GM15510 (cell line): Measurements from ENCODE around the gene CLEC1A.

Source experiments
- POLR2A ChIP-seq: IDR thresholded peaks from 3 replicates; pipeline ENCODE4 v1.6.1; 2011; ENCODE audit warnings: borderline replicate concordance; ENCODE audit not compliant: insufficient read length; ENCODE audit errors: extremely low read depth

CLEC1A gene

DNA sequence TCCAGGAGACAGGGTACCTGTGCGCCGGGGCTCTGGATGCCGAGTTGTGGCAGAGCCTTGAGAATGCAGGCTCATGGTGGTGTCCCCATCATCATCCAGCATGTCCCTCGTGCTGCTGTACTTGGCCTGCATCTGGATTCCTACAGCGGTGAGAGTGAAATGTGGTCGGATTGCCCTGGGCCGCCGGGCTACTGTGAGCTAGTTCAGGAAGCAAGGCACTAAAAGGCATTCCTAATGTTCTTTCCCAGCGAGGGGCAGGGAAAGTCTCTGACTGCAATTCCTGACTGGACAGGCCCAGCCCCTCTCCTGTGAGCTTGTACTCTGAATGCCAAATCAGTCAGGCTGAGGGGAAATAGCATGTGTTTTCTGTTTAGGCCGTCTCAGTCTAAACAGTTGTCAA is at the start of gene CLEC1A:
CLEC1A (minus strand) TSS at position 195 of the 400 bp plus-strand sequence; CDS start at position 132, 63 bp downstream.
- TF ChIP-seq POLR2A: no peak

GRCh38 chr12:10147714-10148403 is 49.1 kb upstream of the CLEC1A start:
- no peak for TF ChIP-seq POLR2A

GRCh38 chr12:10142976-10143589 is 44.3 kb upstream of the CLEC1A start:
- TF ChIP-seq POLR2A: no peak

GRCh38 chr12:10140001-10140400 is 41.2 kb upstream of the CLEC1A start:
- no peak for TF ChIP-seq POLR2A

- TF ChIP-seq POLR2A: no peak
Measured at GRCh38 chr12:10136637-10137205, 37.9 kb upstream of the CLEC1A start.

DNA sequence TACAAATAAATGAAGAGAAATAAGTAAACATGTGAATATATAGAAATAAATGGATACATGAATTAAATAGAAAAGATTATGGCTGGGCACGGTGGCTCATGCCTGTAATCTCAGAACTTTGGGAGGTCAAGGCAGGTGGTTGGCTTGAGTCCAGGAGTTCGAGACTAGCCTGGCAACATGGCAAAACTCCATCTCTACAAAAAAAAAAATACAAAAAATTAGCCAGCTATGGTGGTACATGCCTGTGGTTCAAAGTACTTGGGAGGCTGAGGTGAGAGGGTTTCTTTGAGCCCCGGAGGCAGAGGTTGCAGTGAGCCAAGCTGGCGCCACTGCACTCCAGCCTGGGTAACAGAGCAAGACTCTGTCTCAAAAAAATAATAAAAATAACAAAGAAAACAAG is 36.3 kb upstream of the CLEC1A start:
- TF ChIP-seq POLR2A: no peak

GRCh38 chr12:10132850-10133370 is 34.1 kb upstream of the CLEC1A start:
- no peak for TF ChIP-seq POLR2A

DNA sequence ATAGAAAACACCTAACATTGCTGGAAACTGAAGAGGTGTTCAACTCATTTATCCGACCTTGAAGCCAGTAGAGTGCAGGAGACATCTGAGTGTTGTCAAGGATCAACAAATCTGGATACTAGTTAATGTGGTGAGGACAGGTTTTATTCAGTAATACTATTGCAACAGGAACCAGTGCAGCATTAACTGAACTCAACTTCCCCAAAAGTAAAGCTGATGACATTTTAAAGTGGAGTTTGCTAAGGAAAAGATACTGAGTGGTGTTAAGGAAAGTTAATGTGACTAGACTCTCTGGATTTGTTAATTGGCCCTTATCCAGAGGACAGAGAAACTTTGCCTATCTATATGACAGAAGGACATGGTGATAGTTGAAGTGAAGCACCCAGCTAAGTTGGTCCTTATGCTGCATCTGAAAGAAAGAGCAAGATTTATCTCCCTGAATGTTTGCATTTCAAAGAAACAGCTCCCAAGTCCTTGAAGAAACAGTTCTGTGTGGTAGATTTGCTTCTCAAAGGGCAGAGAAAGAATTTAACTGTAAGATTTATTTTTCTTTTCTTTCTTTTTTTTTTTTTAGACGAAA is 32.4 kb upstream of the CLEC1A start:
- TF ChIP-seq POLR2A: no peak

GRCh38 chr12:10130042-10130441 is 31.3 kb upstream of the CLEC1A start, which contains the start of gene CLEC7A:
Gene CLEC7A (minus strand): TSS chr12:10130199. CDS start chr12:10130082, 117 bp downstream.
- no peak for TF ChIP-seq POLR2A

- no peak for TF ChIP-seq POLR2A
Measured at GRCh38 chr12:10128687-10129086, 29.9 kb upstream of the CLEC1A start.

GRCh38 chr12:10126413-10126812 is 27.6 kb upstream of the CLEC1A start:
- TF ChIP-seq POLR2A: no peak

- no peak for TF ChIP-seq POLR2A
Measured at GRCh38 chr12:10122689-10123088, 23.9 kb upstream of the CLEC1A start.

- no peak for TF ChIP-seq POLR2A
Measured at GRCh38 chr12:10121278-10121677, 22.5 kb upstream of the CLEC1A start.

GRCh38 chr12:10119066-10119465 is 20.3 kb upstream of the CLEC1A start:
- TF ChIP-seq POLR2A: no peak

GRCh38 chr12:10115890-10116289 is 17.1 kb upstream of the CLEC1A start:
- no peak for TF ChIP-seq POLR2A
